CD14-positive monocyte (primary cell): ENCODE results near the gene LENEP. TPM values are rescaled to one million over a fixed set of nuclear protein-coding genes. Genes with fewer than 3 reads are reported as not detected.
"Not testable (repeated sequence)": the region's sequence is repeated elsewhere in the genome, so short reads cannot be mapped to it uniquely, and the experiment has no call there.

ENCODE experiments used
- DNase-seq, 3 donors: peaks; one replicate each; pipeline ENCODE4 v3.0.0-alpha.2; 2011 to 2022
- H2AFZ ChIP-seq: 2 replicates; pipeline ENCODE4 v1.6.0; 2012; ENCODE audit warnings: mild to moderate bottlenecking, low read depth, low read length, inconsistent platforms; ENCODE audit not compliant: insufficient read depth, poor library complexity, severe bottlenecking
- H3K27ac ChIP-seq, 2 donors: 1 replicate in 1 of 2; 2 replicates in 1 of 2; pipeline ENCODE4 v1.5.1; 2012 to 2013; ENCODE audit warnings: low read length in 2 of 2, control low read depth in 1 of 2, inconsistent platforms in 1 of 2, low read depth in 1 of 2, mild to moderate bottlenecking in 1 of 2
- H3K27me3 ChIP-seq, 2 donors: one replicate each; pipeline versions ENCODE4 v1.6.0 to v1.6.1; 2011 to 2013; ENCODE audit warnings: low read length in 2 of 2; ENCODE audit not compliant: control insufficient read depth in 2 of 2, insufficient read depth in 2 of 2
- H3K36me3 ChIP-seq, 2 donors: replicated peaks in 1 of 2; 1 replicate in 1 of 2; 2 replicates in 1 of 2; pipeline versions ENCODE4 v1.5.1 to v1.6.1; 2012 to 2013; ENCODE audit warnings: low read length in 2 of 2, control low read depth in 1 of 2, inconsistent platforms in 1 of 2, mild to moderate bottlenecking in 1 of 2; ENCODE audit not compliant: insufficient read depth in 2 of 2, control insufficient read depth in 1 of 2
- H3K4me1 ChIP-seq, 2 donors: 1 replicate in 1 of 2; 2 replicates in 1 of 2; pipeline versions ENCODE4 v1.5.1 to v1.6.1; 2012 to 2013; ENCODE audit warnings: low read length in 2 of 2, control low read depth in 1 of 2, inconsistent platforms in 1 of 2, mild to moderate bottlenecking in 1 of 2, moderate library complexity in 1 of 2; ENCODE audit not compliant: insufficient read depth in 2 of 2, control insufficient read depth in 1 of 2
- H3K4me2 ChIP-seq: replicated peaks from 2 replicates; pipeline ENCODE3; 2012; ENCODE audit warnings: low read length, moderate library complexity, mild to moderate bottlenecking; ENCODE audit not compliant: poor library complexity, severe bottlenecking; ENCODE audit errors: extremely low read depth
- H3K4me3 ChIP-seq, 3 experiments: fragments of 200-600 bp in 1 of 3; sonication (generic) in 1 of 3; replicated peaks in 1 of 3; 1 replicate in 2 of 3; 2 replicates in 1 of 3; pipeline ENCODE4 v1.5.1; 2011 to 2013; ENCODE audit warnings: low read length in 3 of 3, mild to moderate bottlenecking in 3 of 3, control low read depth in 2 of 3, low read depth in 2 of 3, inconsistent platforms in 1 of 3, moderate library complexity in 1 of 3
- H3K79me2 ChIP-seq: 2 replicates; pipeline ENCODE4 v1.6.0; 2012; ENCODE audit warnings: mild to moderate bottlenecking, control low read depth, inconsistent platforms, low read length, moderate library complexity; ENCODE audit not compliant: insufficient read depth
- H3K9ac ChIP-seq: 2 replicates; pipeline ENCODE4 v1.6.0; 2017; ENCODE audit warnings: low read length, mild to moderate bottlenecking; ENCODE audit not compliant: insufficient read depth, poor library complexity, severe bottlenecking
- H3K9me3 ChIP-seq, 2 donors: replicated peaks in 1 of 2; 1 replicate in 1 of 2; 2 replicates in 1 of 2; pipeline versions ENCODE4 v1.5.1 to v1.6.1; 2012 to 2013; ENCODE audit warnings: low read length in 2 of 2, control low read depth in 1 of 2; ENCODE audit not compliant: control insufficient read depth in 1 of 2, insufficient read depth in 1 of 2
- H4K20me1 ChIP-seq: 2 replicates; pipeline ENCODE4 v1.6.0; 2012; ENCODE audit warnings: mild to moderate bottlenecking, low read length, control low read depth, moderate library complexity; ENCODE audit not compliant: insufficient read depth
- H3K27ac Mint-ChIP-seq, 7 donors: one replicate each; pipeline ENCODE4 v1.8.0; 2020; ENCODE audit warnings: mild to moderate bottlenecking in 7 of 7, mixed read lengths in 7 of 7, moderate library complexity in 6 of 7, inconsistent platforms in 2 of 7
- H3K27me3 Mint-ChIP-seq, 3 donors: one replicate each; pipeline ENCODE4 v1.8.0; 2021 to 2022; ENCODE audit warnings: low read depth in 3 of 3, mild to moderate bottlenecking in 3 of 3, mixed read lengths in 3 of 3, moderate library complexity in 3 of 3, inconsistent platforms in 1 of 3
- H3K36me3 Mint-ChIP-seq, 2 donors: one replicate each; pipeline ENCODE4 v1.8.0; 2020; ENCODE audit warnings: mixed read lengths in 2 of 2, inconsistent platforms in 1 of 2, mild to moderate bottlenecking in 1 of 2
- H3K4me1 Mint-ChIP-seq: one replicate; pipeline ENCODE4 v1.8.0; 2020; ENCODE audit warnings: mild to moderate bottlenecking, mixed read lengths
- H3K4me3 Mint-ChIP-seq, 2 donors: one replicate each; pipeline ENCODE4 v1.8.0; 2020; ENCODE audit warnings: mild to moderate bottlenecking in 2 of 2, mixed read lengths in 2 of 2, moderate library complexity in 1 of 2
- H3K9me3 Mint-ChIP-seq, 7 donors: one replicate each; pipeline ENCODE4 v1.8.0; 2020 to 2022; ENCODE audit warnings: mixed read lengths in 7 of 7, mild to moderate bottlenecking in 6 of 7, moderate library complexity in 6 of 7, inconsistent platforms in 2 of 7
- CTCF ChIP-seq: fragments of 200-600 bp; IDR thresholded peaks from one replicate; pipeline ENCODE4 v1.8.0; 2022; ENCODE audit warnings: antibody characterized with exemption, mild to moderate bottlenecking
- WGBS: methylation state at CpG from one replicate; pipeline ENCODE4 v1.1.5; 2013; ENCODE audit warnings: missing lambda C conversion rate; ENCODE audit not compliant: insufficient coverage; 5-methylcytosine and 5-hydroxymethylcytosine counted together
- intact Hi-C, 2 donors: fragments of 100-400 bp; cut with micrococcal nuclease; formaldehyde crosslinking; loops; one replicate each; pipeline versions ENCODE4 v1.15.0 to v1.15.1; 2023
- polyA plus RNA-seq, 3 donors: library from polyadenylated mRNA; depleted of rRNA in 1 of 3; unstranded in 2 of 3; stranded (reverse) in 1 of 3; fragments of 300-500 nt in 2 of 3; fragments of >200 nt in 1 of 3; fragmentation: Illumina TruSeq in 2 of 3; gene quantifications; 1 replicate in 2 of 3; 2 replicates in 1 of 3; pipeline ENCODE4 v1.2.3, GENCODE V29; 2012 to 2021

Gene LENEP
- polyA plus RNA-seq, 3 donors: not detected

GRCh38 chr1:154994591-154994990 lies 1.2 kb downstream of the LENEP start:
- peaks cover 15 to 19% of the 10 kb centered on the region in 2 donors for H3K36me3 Mint-ChIP-seq
- Histone ChIP-seq H3K9ac (no peak overlapping the region), H3K9me3 (no peaks in the 10 kb centered on the region), H3K79me2 (peaks cover 9% of the 10 kb centered on the region), H3K4me1 (peaks cover 42 to 47% of the 10 kb centered on the region in 2 donors), H3K4me2 (no peak overlapping the region), H4K20me1 (peaks cover 20% of the 10 kb centered on the region), H3K36me3 (peaks cover 11 to 14% of the 10 kb centered on the region in 2 donors), H2AFZ (no peak overlapping the region), H3K4me3 (no peak overlapping the region), H3K27me3 (no peaks in the 10 kb centered on the region), H3K27ac (no peak overlapping the region)
- H3K27ac Mint-ChIP-seq: peak overlapping the region in 1 of 7 donors; percentile 10
- peaks cover 2% of the 10 kb centered on the region in 3 donors for H3K27me3 Mint-ChIP-seq
- WGBS: no CpG with 5 or more reads among the region's 3 CpGs
- DNase-seq: peak in 1 of 3 donors; percentile 3
- no peak overlapping the region for H3K4me3 Mint-ChIP-seq
- intact Hi-C loops: no loop called here
- no peaks in the 10 kb centered on the region for H3K9me3 Mint-ChIP-seq
- H3K4me1 Mint-ChIP-seq: peaks cover 52% of the 10 kb centered on the region
- TF ChIP-seq CTCF: no peak

GRCh38 chr1:154995301-154995983 lies 2.1 kb downstream of the LENEP start:
- H3K4me3 Mint-ChIP-seq, H3K9me3 Mint-ChIP-seq, H3K27ac Mint-ChIP-seq, H3K9me3 ChIP-seq, H3K27ac ChIP-seq, H3K27me3 ChIP-seq, H3K4me3 ChIP-seq, H3K9ac ChIP-seq, H3K4me2 ChIP-seq, H3K36me3 ChIP-seq, H2AFZ ChIP-seq, H3K27me3 Mint-ChIP-seq, intact Hi-C loops: not testable (repeated sequence)
- H3K36me3 Mint-ChIP-seq: peaks cover 6 to 11% of the 10 kb centered on the region in 2 donors
- peaks cover 50 to 55% of the 10 kb centered on the region in 2 donors for H3K4me1 ChIP-seq
- peaks cover 58% of the 10 kb centered on the region for H3K4me1 Mint-ChIP-seq
- DNase-seq: peak in 2 of 3 donors; percentile 53 to 56
- WGBS: no CpG with 5 or more reads among the region's 13 CpGs
- peaks cover 10% of the 10 kb centered on the region for H3K79me2 ChIP-seq
- peaks cover 12% of the 10 kb centered on the region for H4K20me1 ChIP-seq
